Stimulated activated CD4-positive, alpha-beta T cell treated with anti-CD3 and anti-CD28 coated beads, Interleukin-4, amount 100 ng/mL, for 4 hours (primary cell): Measurements from ENCODE around the gene PSG11.
"Not testable (repeated sequence)": the region's sequence is repeated elsewhere in the genome, so short reads cannot be mapped to it uniquely, and the experiment has no call there.

ENCODE experiments used
- DNase-seq, 2 experiments: peaks; one replicate each; pipeline ENCODE4 v3.0.0-alpha.2; 2020

The PSG11 gene

DNA sequence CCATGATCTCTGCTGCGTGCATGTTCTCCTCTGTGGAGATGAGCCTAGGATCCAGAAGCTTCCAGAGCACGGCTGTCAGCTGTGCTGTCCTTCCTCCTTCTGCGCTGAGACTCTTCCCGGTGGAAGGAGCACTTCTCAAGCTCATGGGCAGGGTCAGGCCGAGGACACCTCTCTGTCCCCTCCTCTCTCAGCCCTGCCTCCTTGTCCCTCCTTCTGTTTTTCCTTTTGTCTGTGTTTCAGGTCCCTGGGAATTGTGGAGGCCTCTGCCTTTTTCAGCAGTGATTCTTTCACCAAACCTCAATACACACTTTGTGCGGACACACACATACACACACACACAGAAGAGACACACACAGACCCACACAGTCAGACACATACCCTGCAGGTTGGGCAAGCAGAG is at the start of gene PSG11:
PSG11 (minus strand) TSS at position 101 of the 400 bp plus-strand sequence; CDS start at position 4, 97 bp downstream.
- DNase-seq: not testable (repeated sequence)

- DNase-seq: not testable (repeated sequence)
These were observed 36.1 kb upstream of the PSG11 start for GRCh38 chr19:43062418-43062817.

DNA sequence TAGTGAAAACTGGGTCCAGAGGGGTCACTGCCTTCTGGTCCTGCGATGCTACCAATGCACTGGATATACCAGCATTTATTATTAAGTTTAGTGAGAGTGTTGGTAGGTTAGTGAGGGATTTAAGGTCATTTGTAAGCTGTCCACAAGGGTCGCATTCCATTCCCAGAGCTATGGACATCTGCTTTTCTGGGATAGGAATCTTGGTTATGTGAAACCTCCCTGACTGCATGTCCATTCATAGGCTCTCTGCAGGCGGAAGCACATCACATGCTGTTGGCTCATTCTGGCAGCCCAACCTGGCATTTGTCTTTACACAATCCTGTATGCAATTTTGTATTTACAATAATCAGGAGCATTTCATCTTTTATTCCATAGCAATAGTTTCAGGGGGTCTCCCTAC is 35.1 kb upstream of the PSG11 start:
- not testable (repeated sequence) for DNase-seq

DNA sequence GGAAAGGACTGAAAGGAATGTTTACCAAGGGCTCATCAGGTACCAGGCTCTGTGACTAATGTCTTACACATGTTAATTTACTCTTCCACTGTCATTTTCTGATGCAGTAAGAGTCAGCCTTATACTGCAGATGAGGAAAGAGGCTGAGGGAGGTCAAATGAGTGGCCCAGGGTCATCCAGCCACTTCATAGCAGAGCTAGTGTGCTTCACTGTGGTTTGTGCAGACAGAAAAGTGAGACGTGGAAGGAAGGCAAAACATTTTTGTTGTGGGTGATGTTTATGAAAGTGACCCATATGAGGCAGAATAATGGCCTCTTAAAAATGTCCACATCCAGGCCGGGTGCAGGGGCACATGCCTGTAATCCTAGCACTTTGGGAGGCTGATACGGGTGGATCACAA is 34.0 kb upstream of the PSG11 start:
- not testable (repeated sequence) for DNase-seq

DNA sequence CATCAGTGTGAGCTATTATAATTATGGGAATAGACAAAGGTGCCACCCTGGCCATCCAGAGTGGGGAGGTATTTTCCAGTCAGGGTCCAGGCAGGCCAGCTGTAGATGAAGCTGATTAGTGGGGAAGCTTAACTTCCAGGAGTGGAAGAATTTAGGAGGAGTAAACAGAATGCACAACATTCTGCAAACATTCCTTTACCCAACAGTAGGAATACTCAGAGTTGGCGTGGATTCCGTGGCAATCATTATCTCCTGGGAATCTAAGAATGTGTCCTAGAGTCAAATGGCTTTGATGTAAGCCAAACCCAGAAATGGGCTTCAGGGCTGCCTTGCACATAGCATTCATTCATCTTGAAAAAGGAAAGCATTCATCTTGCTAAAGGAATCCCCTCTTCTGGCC is 33.2 kb upstream of the PSG11 start:
- not testable (repeated sequence) for DNase-seq

DNA sequence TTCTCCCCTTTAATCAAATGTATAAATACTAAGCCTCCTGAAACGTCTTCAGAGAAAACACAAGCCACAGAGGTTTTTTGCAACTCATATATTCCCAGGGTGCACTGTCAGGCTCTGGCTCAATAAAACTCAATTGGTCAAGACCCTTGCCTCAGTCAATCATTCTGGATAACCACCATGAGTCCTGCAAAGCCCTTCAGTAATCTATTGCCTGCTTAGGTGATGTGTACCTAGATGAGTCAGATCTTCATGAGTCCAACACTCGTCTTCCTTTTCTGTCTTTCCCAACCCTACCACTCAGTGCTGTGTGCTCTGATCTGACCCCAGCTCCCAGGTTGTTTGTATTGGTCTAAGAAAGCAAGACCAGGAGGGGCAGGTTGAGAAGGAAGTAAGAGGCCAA is 32.2 kb upstream of the PSG11 start:
- DNase-seq: not testable (repeated sequence)

GRCh38 chr19:43047966-43048365 is 21.7 kb upstream of the PSG11 start:
- DNase-seq: not testable (repeated sequence)

DNA sequence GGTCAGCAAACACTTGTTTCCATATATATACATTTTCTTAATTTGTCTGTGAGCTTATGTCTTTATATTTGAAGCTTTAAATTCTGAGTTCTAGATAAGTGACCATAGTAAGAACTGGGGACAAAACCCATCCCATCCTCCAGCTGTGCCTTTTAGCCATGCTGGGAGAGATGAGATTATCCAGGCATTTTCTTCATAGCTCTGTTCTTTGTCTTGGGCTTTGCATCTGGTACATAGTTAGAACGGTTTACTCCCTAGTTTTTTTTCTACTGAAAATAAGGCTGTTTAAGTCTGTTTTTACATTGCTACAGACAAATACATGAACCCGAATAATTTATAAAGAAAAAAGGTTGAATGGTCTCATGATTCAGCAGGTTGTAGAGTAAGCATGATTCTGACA is 20.3 kb upstream of the PSG11 start:
- not testable (repeated sequence) for DNase-seq

DNA sequence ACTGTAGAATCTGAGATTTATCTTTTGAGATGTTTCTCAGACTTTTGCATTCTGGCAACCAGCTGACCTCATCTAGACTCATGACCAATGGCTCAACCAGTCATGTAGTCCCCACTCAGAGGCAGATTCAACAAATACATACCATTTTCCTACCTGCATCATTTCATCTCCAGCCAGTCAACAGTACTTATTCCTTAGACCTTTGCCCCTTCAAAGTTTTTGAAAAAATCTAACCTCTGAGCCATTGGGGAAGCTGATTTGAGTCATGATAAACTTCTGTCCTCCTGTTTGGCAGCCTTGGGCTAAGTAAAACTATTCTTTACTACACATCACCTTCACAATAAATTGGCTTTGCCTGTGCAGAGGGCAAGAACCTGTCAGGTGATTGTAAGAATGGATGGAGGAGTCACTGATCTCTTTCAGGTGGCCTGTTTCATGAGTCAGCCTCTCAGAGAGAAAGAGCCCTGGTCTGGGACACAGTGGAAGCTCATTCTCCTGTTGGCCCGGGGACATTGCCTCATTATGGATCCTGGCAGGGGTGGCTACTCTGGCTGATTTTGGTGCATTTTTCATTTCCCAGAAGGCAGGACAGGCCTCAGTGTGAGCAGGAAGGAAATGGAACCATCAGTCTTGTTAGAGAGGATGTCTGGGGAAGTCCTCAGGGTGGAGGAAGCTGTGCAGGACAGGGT is 17.4 kb upstream of the PSG11 start:
- not testable (repeated sequence) for DNase-seq

DNA sequence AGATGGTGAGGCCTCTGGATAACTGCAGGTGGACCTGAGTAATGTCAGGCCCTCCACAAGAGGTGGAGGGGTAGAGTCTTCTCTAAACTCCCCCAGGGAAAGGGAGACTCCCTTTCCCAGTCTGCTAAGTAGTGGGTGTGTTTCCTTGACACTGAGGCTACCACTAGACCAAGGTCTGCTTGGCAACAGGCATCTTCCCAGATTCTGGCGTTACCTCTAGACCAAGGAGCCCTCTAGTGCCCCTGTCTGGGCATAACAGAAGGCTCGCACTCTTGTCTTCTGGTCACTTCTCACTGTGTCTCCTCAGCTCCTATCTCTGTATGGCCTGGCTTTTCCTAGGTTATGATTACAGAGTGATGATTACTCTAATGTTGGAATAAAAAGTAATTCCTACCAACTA is 5.4 kb upstream of the PSG11 start:
- DNase-seq: not testable (repeated sequence)

GRCh38 chr19:43028866-43029265 is 2.6 kb upstream of the PSG11 start:
- no peak for DNase-seq

GRCh38 chr19:43027985-43028384 is 1.7 kb upstream of the PSG11 start:
- not testable (repeated sequence) for DNase-seq

GRCh38 chr19:43027061-43027460 is 792 bp upstream of the PSG11 start:
- DNase-seq: not testable (repeated sequence)

GRCh38 chr19:43022098-43022497 is 4.2 kb downstream of the PSG11 start:
- DNase-seq: not testable (repeated sequence)

DNA sequence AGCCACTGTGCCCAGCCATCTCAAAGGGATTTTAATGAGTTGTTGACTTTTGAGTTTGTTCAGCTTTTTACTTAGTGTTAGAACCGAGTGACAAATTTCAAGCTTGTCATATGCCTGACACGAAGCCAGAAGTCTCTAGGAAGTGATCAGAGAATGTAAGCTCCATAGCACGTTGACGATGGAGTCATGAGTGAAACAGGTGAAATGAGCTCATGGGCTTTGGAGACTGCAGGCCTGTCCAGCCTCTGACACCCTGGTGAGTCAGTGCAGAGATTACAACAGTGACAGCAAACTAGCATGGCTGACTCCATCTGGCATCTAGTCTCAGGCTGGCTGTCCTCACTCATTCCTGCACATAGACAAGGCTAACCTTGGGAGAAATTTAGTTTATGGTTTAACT is 4.6 kb downstream of the PSG11 start:
- not testable (repeated sequence) for DNase-seq

DNA sequence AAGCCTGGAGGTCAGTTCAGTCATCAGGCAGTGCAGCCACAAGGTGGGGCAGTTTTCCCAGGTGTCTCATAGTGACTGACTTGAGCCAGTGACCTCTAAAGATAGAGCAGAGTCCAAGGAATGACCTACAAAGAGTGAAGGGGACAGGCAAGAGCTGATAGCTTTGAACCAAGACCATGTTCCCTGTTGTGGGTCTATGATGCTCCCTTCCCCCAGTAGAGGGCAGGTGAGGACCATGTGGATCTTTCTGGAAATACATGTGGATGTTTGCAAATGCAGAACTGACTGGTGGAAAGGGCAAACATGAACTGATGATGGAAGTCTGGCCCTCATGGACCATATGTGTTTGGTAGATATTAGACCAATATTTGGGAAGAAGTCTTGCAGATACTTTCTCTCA is 6.7 kb downstream of the PSG11 start:
- DNase-seq: not testable (repeated sequence)

DNA sequence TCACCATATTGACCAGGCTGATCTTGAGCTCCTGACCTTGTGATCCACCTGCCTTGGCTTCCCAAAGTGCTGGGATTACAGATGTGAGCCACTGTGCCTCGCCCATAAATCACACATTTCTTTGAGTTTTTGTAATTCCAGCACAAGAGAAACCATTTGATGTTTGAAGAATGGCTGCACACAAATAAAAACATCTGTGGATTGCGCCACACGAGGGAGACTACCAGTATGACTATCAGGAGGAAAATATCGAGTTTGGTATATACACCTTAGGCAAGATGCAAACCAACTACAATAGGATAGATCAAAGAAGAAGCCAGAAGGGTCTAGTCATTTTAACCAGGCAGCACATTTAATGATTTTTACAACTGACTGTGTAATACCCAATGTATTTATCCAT is 20.4 kb downstream of the PSG11 start:
- not testable (repeated sequence) for DNase-seq

DNA sequence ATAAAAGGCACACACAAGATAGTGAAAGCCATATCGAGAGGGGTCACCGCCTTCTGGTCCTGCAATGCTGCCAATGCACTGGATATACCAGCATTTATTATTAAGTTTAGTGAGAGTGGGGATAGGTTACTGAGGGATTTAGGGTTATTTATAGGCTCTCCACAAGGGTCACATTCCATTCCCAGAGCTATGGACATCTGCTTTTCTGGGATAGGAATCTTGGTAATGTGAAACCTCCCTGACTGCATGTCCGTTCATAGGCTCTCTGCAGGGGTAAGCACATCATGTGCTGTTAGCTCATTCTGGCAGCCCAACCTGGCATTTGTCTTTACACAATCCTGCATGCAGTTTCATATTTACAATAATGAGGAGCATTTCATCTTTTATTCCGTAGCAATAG is 21.4 kb downstream of the PSG11 start:
- DNase-seq: not testable (repeated sequence)

DNA sequence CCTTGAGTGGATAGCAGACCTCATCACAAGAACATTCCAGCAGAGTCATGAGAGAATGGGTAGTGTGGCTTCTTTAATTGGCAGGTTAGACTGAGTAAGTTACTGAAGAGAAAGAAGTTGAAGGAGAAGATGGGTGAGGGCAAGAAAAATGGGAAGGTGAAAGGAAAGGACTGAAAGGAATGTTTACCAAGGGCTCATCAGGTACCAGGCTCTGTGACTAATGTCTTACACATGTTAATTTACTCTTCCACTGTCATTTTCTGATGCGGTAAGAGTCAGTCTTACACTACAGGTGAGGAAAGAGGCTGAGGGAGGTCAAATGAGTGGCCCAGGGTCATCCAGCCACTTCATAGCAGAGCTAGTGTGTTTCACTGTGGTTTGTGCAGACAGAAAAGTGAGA is 22.6 kb downstream of the PSG11 start:
- DNase-seq: not testable (repeated sequence)

DNA sequence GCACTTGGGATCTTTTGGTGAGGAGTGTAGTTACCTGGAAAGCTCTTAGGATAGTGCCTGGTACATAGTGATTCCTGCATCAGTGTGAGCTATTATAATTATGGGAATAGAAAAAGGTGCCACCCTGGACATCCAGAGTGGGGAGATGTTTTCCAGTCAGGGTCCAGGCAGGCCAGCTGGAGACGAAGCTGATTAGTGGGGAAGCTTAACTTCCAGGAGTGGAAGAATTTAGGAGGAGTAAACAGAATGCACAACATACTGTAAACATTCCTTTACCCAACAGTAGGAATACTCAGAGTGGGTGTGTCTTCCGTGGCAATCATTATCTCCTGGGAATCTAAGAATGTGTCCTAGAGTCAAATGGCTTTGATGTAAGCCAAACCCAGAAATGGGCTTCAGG is 23.3 kb downstream of the PSG11 start:
- not testable (repeated sequence) for DNase-seq

DNA sequence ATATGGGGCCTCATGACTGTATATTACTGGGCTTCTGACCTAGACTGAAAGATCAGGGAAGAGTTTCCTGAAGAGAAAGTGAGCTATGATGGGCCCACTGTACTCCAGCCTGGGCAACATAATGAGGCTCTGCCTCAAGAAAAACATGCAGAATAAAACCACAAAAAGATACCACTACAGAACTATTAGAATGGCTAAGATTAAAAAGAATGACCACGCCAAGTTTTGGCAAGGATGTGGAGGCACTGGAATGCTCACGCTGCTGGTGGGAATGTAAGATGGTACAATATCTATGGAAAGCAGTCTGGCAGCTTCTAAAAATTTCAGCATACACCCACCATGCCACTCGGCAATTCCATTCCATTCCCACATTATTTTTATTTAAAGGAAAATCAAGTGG is 30.1 kb downstream of the PSG11 start:
- not testable (repeated sequence) for DNase-seq

DNA sequence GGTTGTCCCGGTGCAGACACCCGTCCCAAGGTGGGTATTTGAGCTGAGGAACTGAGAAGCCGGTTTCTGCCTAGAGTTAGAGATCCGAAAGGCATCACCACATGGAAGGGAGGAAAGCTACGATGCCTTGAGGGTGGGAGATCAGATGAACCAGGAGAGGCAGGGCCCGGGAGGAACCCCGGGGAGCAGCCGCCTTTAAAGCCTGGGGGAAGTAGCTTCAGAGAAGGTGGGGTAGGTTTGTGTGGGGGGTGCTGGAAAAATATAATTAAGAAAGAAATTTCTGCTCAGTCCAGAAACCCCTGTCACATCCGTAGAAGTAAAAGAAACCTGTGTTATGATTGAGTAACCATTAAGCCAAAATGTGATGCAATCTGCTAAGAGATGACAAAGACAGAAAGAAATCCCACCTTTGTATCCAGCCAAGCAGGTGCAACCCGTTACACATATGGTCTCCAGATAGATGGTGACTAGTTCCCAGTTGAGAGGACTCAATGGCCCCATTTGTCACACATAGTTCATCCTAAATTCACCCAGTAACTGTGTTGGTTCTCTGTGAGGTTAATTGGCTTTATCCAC is 34.2 kb downstream of the PSG11 start:
- not testable (repeated sequence) for DNase-seq

DNA sequence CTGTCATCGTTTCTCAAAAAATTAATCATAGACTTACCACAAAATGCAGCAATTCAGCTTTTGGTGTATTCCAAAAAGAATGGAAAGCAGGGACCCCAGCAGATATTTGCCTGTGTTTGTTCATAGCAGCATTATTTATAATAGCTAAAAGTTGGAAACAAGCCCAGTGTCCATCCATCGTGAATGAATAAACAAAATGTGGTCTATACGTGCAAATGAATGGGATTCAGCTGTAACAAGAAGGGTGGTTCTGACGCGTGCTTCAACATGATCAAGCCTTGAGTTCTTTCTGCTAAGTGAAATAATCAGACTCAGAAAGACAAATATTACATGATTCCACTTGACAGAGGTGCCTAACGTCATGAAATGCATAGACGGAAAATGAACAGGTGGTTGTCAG is 36.4 kb downstream of the PSG11 start:
- no peak for DNase-seq

GRCh38 chr19:42989186-42989585 is 37.1 kb downstream of the PSG11 start:
- DNase-seq: not testable (repeated sequence)

DNA sequence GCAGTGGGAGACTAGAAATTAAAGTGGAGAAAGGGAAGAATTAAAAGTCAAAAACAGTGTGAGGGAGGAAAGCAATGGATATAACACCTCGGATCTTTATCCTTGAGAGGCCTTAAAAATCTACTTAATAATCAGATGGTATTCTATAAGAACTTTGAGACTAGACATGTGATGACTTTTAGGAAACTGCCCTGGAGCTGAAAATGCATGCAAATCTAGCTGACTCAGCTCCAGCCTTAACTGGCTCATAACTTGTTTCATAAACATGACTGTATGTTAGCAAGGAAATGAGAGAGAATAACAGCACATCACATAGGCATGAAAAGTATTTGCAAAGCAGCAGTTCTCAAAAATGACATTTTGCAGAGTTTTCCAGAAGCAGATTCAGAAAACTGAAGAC is 38.1 kb downstream of the PSG11 start:
- not testable (repeated sequence) for DNase-seq
